Coronary artery (tissue), 2 donors: ENCODE results near the gene FIBIN.
A peak's percentile ranks its signal among the peaks of the same experiment; 100 is the strongest.

ENCODE experiments used
- DNase-seq: peaks from one replicate; pipeline ENCODE4 v3.0.0-alpha.2; 2017; ENCODE audit warnings: low spot score
- H3K27ac ChIP-seq, 2 donors: fragments of 200-600 bp; sonication (generic); one replicate each; pipeline ENCODE4 v1.5.1; 2016 to 2019
- H3K4me3 ChIP-seq: fragments of 200-600 bp; sonication (generic); 2 replicates; pipeline ENCODE4 v1.5.1; 2016; ENCODE audit warnings: mild to moderate bottlenecking, moderate library complexity
- TF ChIP-seq, protein P1 (sequence below): fragments of 200-600 bp; sonication (generic); IDR thresholded peaks from one replicate; pipeline ENCODE4 v1.5.1; 2019; ENCODE audit warnings: antibody characterized with exemption

Gene FIBIN

DNA sequence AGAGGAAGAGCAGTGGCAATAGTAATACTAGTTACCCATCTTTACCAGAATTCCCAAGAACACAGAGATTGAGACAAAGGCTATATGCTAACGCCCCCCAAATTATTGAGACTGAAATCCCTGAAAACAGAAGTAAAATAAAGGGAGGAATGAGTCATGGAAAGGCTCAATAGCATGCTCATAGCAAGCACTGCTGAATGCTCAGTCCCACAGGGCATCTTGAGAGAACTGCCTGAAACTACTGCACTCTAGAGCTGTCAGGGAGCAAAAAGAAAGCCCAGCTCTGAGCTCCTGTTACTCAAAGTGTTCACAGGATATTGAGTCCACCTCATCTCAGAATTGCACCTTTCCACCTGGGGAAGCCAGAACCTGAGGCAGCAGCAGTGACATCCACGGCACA lies 44.1 kb upstream of the FIBIN start:
- H3K27ac ChIP-seq = peak overlapping the region in 1 of 2 donors; percentile 41
- H3K4me3 ChIP-seq = no peak overlapping the region
- TF ChIP-seq, protein P1, sequence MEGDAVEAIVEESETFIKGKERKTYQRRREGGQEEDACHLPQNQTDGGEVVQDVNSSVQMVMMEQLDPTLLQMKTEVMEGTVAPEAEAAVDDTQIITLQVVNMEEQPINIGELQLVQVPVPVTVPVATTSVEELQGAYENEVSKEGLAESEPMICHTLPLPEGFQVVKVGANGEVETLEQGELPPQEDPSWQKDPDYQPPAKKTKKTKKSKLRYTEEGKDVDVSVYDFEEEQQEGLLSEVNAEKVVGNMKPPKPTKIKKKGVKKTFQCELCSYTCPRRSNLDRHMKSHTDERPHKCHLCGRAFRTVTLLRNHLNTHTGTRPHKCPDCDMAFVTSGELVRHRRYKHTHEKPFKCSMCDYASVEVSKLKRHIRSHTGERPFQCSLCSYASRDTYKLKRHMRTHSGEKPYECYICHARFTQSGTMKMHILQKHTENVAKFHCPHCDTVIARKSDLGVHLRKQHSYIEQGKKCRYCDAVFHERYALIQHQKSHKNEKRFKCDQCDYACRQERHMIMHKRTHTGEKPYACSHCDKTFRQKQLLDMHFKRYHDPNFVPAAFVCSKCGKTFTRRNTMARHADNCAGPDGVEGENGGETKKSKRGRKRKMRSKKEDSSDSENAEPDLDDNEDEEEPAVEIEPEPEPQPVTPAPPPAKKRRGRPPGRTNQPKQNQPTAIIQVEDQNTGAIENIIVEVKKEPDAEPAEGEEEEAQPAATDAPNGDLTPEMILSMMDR = no peak
- no peak for DNase-seq

- no peak for DNase-seq
- H3K4me3 ChIP-seq = no peak overlapping the region
- peak overlapping the region in 1 of 2 donors; percentile 41 for H3K27ac ChIP-seq
- TF ChIP-seq, protein P1 = no peak
Measured at GRCh38 chr11:26950260-26950719, 43.6 kb upstream of the FIBIN start.

- peak overlapping the region in 1 of 2 donors; percentile 20 for H3K27ac ChIP-seq
- H3K4me3 ChIP-seq = no peak overlapping the region
- DNase-seq = no peak
- TF ChIP-seq, protein P1 = no peak
Measured at GRCh38 chr11:26951809-26952515, 42.0 kb upstream of the FIBIN start.

GRCh38 chr11:26953770-26954392 lies 40.0 kb upstream of the FIBIN start:
- peak overlapping the region; percentile 23 to 46 for H3K27ac ChIP-seq
- no peak overlapping the region for H3K4me3 ChIP-seq
- TF ChIP-seq, protein P1 = no peak
- DNase-seq = no peak

DNA sequence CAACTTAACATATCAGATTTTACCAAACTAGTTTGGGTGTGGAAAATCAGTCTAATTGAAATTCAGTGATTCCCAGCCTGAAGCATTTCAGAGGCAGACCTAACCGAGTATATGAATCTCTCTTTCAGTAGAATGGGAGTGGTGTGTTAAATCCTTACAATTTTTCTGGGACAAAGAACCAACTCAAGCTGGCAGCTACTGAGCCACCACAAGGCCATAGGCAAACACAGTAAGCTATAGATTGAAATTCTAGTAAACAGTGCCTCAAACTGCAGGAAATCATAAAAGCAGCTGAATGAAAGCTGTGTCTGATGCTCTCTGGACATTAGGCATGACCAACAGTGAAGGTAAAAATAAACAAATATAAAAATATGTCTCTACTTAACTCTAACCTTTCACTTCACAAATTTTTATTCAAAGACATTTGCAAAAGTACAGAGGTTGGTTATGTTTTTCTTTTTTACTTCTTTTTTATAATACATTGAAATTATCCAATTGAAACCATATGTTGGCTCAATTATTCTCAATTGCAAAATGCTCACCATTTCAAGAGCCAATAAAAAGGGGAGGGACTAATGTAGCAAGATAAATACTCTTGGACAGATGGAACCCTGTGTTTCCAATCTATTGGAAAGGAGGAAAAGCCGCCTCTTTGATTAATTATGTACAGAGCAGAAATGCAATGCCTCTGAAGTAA lies 35.8 kb upstream of the FIBIN start:
- Histone ChIP-seq H3K4me3 (no peak overlapping the region), H3K27ac (no peak overlapping the region)
- no peak for DNase-seq
- TF ChIP-seq, protein P1 = no peak

DNA sequence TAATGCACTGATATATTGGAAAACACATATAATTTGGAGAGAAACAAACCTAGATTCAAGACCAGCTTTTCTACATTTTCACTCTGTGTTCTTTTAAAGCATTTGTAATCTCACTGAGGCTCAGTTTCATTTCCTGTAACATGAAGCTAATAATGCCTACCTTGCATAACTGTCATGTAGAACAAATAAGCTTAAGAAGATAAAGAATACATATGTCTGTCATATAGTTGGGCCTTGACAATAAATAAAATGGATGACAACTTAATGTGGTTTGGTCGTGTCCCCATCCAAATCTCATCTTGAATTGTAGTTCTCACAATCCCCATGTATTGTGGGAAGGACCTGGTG lies 35.2 kb upstream of the FIBIN start:
- Histone ChIP-seq H3K4me3 (no peak overlapping the region), H3K27ac (no peak overlapping the region)
- TF ChIP-seq, protein P1 = no peak
- no peak for DNase-seq
